CD14-positive monocyte (primary cell): ENCODE results near the gene CYBRD1. TPM values are rescaled to one million over a fixed set of nuclear protein-coding genes. Genes with fewer than 3 reads are reported as not detected.

Experiments
- DNase-seq, 3 donors: peaks; one replicate each; pipeline ENCODE4 v3.0.0-alpha.2; 2011 to 2022
- H2AFZ ChIP-seq: 2 replicates; pipeline ENCODE4 v1.6.0; 2012; ENCODE audit warnings: mild to moderate bottlenecking, low read depth, low read length, inconsistent platforms; ENCODE audit not compliant: insufficient read depth, poor library complexity, severe bottlenecking
- H3K27ac ChIP-seq, 2 donors: 1 replicate in 1 of 2; 2 replicates in 1 of 2; pipeline ENCODE4 v1.5.1; 2012 to 2013; ENCODE audit warnings: low read length in 2 of 2, control low read depth in 1 of 2, inconsistent platforms in 1 of 2, low read depth in 1 of 2, mild to moderate bottlenecking in 1 of 2
- H3K27me3 ChIP-seq, 2 donors: one replicate each; pipeline versions ENCODE4 v1.6.0 to v1.6.1; 2011 to 2013; ENCODE audit warnings: low read length in 2 of 2; ENCODE audit not compliant: control insufficient read depth in 2 of 2, insufficient read depth in 2 of 2
- H3K36me3 ChIP-seq, 2 donors: replicated peaks in 1 of 2; 1 replicate in 1 of 2; 2 replicates in 1 of 2; pipeline versions ENCODE4 v1.5.1 to v1.6.1; 2012 to 2013; ENCODE audit warnings: low read length in 2 of 2, control low read depth in 1 of 2, inconsistent platforms in 1 of 2, mild to moderate bottlenecking in 1 of 2; ENCODE audit not compliant: insufficient read depth in 2 of 2, control insufficient read depth in 1 of 2
- H3K4me1 ChIP-seq, 2 donors: 1 replicate in 1 of 2; 2 replicates in 1 of 2; pipeline versions ENCODE4 v1.5.1 to v1.6.1; 2012 to 2013; ENCODE audit warnings: low read length in 2 of 2, control low read depth in 1 of 2, inconsistent platforms in 1 of 2, mild to moderate bottlenecking in 1 of 2, moderate library complexity in 1 of 2; ENCODE audit not compliant: insufficient read depth in 2 of 2, control insufficient read depth in 1 of 2
- H3K4me2 ChIP-seq: replicated peaks from 2 replicates; pipeline ENCODE3; 2012; ENCODE audit warnings: low read length, moderate library complexity, mild to moderate bottlenecking; ENCODE audit not compliant: poor library complexity, severe bottlenecking; ENCODE audit errors: extremely low read depth
- H3K4me3 ChIP-seq, 3 experiments: fragments of 200-600 bp in 1 of 3; sonication (generic) in 1 of 3; replicated peaks in 1 of 3; 1 replicate in 2 of 3; 2 replicates in 1 of 3; pipeline ENCODE4 v1.5.1; 2011 to 2013; ENCODE audit warnings: low read length in 3 of 3, mild to moderate bottlenecking in 3 of 3, control low read depth in 2 of 3, low read depth in 2 of 3, inconsistent platforms in 1 of 3, moderate library complexity in 1 of 3
- H3K79me2 ChIP-seq: 2 replicates; pipeline ENCODE4 v1.6.0; 2012; ENCODE audit warnings: mild to moderate bottlenecking, control low read depth, inconsistent platforms, low read length, moderate library complexity; ENCODE audit not compliant: insufficient read depth
- H3K9ac ChIP-seq: 2 replicates; pipeline ENCODE4 v1.6.0; 2017; ENCODE audit warnings: low read length, mild to moderate bottlenecking; ENCODE audit not compliant: insufficient read depth, poor library complexity, severe bottlenecking
- H3K9me3 ChIP-seq, 2 donors: replicated peaks in 1 of 2; 1 replicate in 1 of 2; 2 replicates in 1 of 2; pipeline versions ENCODE4 v1.5.1 to v1.6.1; 2012 to 2013; ENCODE audit warnings: low read length in 2 of 2, control low read depth in 1 of 2; ENCODE audit not compliant: control insufficient read depth in 1 of 2, insufficient read depth in 1 of 2
- H4K20me1 ChIP-seq: 2 replicates; pipeline ENCODE4 v1.6.0; 2012; ENCODE audit warnings: mild to moderate bottlenecking, low read length, control low read depth, moderate library complexity; ENCODE audit not compliant: insufficient read depth
- H3K27ac Mint-ChIP-seq, 7 donors: one replicate each; pipeline ENCODE4 v1.8.0; 2020; ENCODE audit warnings: mild to moderate bottlenecking in 7 of 7, mixed read lengths in 7 of 7, moderate library complexity in 6 of 7, inconsistent platforms in 2 of 7
- H3K27me3 Mint-ChIP-seq, 3 donors: one replicate each; pipeline ENCODE4 v1.8.0; 2021 to 2022; ENCODE audit warnings: low read depth in 3 of 3, mild to moderate bottlenecking in 3 of 3, mixed read lengths in 3 of 3, moderate library complexity in 3 of 3, inconsistent platforms in 1 of 3
- H3K36me3 Mint-ChIP-seq, 2 donors: one replicate each; pipeline ENCODE4 v1.8.0; 2020; ENCODE audit warnings: mixed read lengths in 2 of 2, inconsistent platforms in 1 of 2, mild to moderate bottlenecking in 1 of 2
- H3K4me1 Mint-ChIP-seq: one replicate; pipeline ENCODE4 v1.8.0; 2020; ENCODE audit warnings: mild to moderate bottlenecking, mixed read lengths
- H3K4me3 Mint-ChIP-seq, 2 donors: one replicate each; pipeline ENCODE4 v1.8.0; 2020; ENCODE audit warnings: mild to moderate bottlenecking in 2 of 2, mixed read lengths in 2 of 2, moderate library complexity in 1 of 2
- H3K9me3 Mint-ChIP-seq, 7 donors: one replicate each; pipeline ENCODE4 v1.8.0; 2020 to 2022; ENCODE audit warnings: mixed read lengths in 7 of 7, mild to moderate bottlenecking in 6 of 7, moderate library complexity in 6 of 7, inconsistent platforms in 2 of 7
- WGBS: methylation state at CpG from one replicate; pipeline ENCODE4 v1.1.5; 2013; ENCODE audit warnings: missing lambda C conversion rate; ENCODE audit not compliant: insufficient coverage; 5-methylcytosine and 5-hydroxymethylcytosine counted together
- intact Hi-C, 2 donors: fragments of 100-400 bp; cut with micrococcal nuclease; formaldehyde crosslinking; loops; one replicate each; pipeline versions ENCODE4 v1.15.0 to v1.15.1; 2023
- polyA plus RNA-seq, 3 donors: library from polyadenylated mRNA; depleted of rRNA in 1 of 3; unstranded in 2 of 3; stranded (reverse) in 1 of 3; fragments of 300-500 nt in 2 of 3; fragments of >200 nt in 1 of 3; fragmentation: Illumina TruSeq in 2 of 3; gene quantifications; 1 replicate in 2 of 3; 2 replicates in 1 of 3; pipeline ENCODE4 v1.2.3, GENCODE V29; 2012 to 2021
- TF ChIP-seq, protein P1 (sequence below): fragments of 200-600 bp; IDR thresholded peaks from one replicate; pipeline ENCODE4 v1.8.0; 2022; ENCODE audit warnings: antibody characterized with exemption, mild to moderate bottlenecking

Gene CYBRD1
- polyA plus RNA-seq, 3 donors, result 21.7 to 61.0 (median 47.3) TPM

DNA sequence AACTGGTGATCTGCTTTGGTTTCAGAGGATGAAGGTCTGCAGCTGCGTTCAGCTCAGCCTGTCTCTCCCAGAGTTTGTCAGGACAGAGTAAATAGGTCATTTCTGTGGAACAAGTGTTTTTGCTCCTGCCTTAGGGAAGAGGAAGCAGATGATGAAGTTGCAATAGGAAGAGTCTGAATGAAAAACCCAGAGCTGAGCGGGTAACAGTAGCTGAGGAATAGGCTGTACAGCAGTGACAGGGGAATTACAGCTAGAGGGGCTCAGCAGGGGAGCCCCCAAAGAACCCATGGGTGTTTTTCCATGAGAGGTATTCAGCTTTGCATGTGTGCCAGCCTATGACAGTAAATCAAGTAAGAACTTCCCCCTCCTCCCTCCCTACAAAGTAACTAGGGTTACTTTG is 10.3 kb upstream of the CYBRD1 start:
- 0% methylated on average over 2 of the region's 2 CpGs for WGBS

DNA sequence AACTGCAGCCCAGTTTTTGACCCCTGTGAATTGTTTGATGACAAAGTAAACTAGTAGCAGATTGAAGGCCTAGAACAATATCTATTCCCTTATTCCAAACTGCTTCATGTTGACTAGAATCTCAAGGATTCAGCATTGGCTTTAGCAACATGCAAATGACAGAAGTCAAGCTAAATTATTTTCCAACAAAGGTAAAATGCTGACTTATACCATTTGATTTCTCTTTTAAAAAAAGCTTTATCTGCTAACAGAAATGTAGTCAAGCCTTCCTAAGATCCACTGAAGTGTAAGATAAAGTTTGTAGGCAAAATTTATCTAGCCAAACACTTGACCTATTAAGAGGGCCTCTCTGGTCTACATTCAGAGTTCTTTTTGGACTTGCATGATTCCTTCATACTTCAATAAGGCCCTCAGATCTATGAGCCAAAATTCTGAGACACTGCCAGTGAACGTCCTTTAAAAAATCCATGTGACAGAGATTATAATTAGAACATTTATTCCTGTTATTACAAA is 9.5 kb upstream of the CYBRD1 start:
- no peak for DNase-seq
- H3K4me3 ChIP-seq, result no peak overlapping the region
- H3K27me3 ChIP-seq, result no peaks in the 10 kb centered on the region
- Mint-ChIP-seq H3K4me3 (no peak overlapping the region), H3K36me3 (no peaks in the 10 kb centered on the region), H3K27me3 (peaks cover 0 to 2% (median 0%) of the 10 kb centered on the region in 3 donors), H3K4me1 (peaks cover 27% of the 10 kb centered on the region), H3K9me3 (peaks cover 0 to 7% (median 0%) of the 10 kb centered on the region in 7 donors), H3K27ac (no peak overlapping the region)
- peaks cover 21 to 27% of the 10 kb centered on the region in 2 donors for H3K4me1 ChIP-seq
- H2AFZ ChIP-seq, result no peak overlapping the region
- no peaks in the 10 kb centered on the region for H3K36me3 ChIP-seq
- no peak overlapping the region for H3K27ac ChIP-seq
- WGBS, result no CpG with 5 or more reads among the region's 1 CpG
- TF ChIP-seq, protein P1, sequence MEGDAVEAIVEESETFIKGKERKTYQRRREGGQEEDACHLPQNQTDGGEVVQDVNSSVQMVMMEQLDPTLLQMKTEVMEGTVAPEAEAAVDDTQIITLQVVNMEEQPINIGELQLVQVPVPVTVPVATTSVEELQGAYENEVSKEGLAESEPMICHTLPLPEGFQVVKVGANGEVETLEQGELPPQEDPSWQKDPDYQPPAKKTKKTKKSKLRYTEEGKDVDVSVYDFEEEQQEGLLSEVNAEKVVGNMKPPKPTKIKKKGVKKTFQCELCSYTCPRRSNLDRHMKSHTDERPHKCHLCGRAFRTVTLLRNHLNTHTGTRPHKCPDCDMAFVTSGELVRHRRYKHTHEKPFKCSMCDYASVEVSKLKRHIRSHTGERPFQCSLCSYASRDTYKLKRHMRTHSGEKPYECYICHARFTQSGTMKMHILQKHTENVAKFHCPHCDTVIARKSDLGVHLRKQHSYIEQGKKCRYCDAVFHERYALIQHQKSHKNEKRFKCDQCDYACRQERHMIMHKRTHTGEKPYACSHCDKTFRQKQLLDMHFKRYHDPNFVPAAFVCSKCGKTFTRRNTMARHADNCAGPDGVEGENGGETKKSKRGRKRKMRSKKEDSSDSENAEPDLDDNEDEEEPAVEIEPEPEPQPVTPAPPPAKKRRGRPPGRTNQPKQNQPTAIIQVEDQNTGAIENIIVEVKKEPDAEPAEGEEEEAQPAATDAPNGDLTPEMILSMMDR, result no peak
- H3K9me3 ChIP-seq, result no peaks in the 10 kb centered on the region
- H3K9ac ChIP-seq, result no peak overlapping the region
- H3K4me2 ChIP-seq, result no peak overlapping the region
- intact Hi-C loops, result no loop called here
- H3K79me2 ChIP-seq, result no peaks in the 10 kb centered on the region
- H4K20me1 ChIP-seq, result no peaks in the 10 kb centered on the region

More for the DNA sequence above, 10.3 kb upstream of the CYBRD1 start:
- Histone ChIP-seq H3K9ac (no peak overlapping the region), H4K20me1 (no peaks in the 10 kb centered on the region), H3K4me2 (no peak overlapping the region), H3K79me2 (no peaks in the 10 kb centered on the region), H3K27ac (peak overlapping the region in 1 of 2 donors; percentile 12), H3K27me3 (no peaks in the 10 kb centered on the region), H2AFZ (peak overlapping the region; percentile 49), H3K4me1 (peaks cover 21 to 27% of the 10 kb centered on the region in 2 donors), H3K36me3 (no peaks in the 10 kb centered on the region), H3K4me3 (no peak overlapping the region), H3K9me3 (no peaks in the 10 kb centered on the region)
- Mint-ChIP-seq H3K4me3 (no peak overlapping the region), H3K36me3 (no peaks in the 10 kb centered on the region), H3K9me3 (peaks cover 0 to 2% (median 0%) of the 10 kb centered on the region in 7 donors), H3K4me1 (peaks cover 27% of the 10 kb centered on the region), H3K27me3 (peaks cover 0 to 2% (median 0%) of the 10 kb centered on the region in 3 donors), H3K27ac (peak overlapping the region in 1 of 7 donors; percentile 75)
- DNase-seq, result peak in 1 of 3 donors; percentile 4
- intact Hi-C loops, result no loop called here
- TF ChIP-seq, protein P1, result no peak
